ENCODE results near the gene ZNF580. TPM values are rescaled to one million over a fixed set of nuclear protein-coding genes. Genes with fewer than 3 reads are reported as not detected.

ZNF580 gene
- total and polyA plus RNA-seq, 8 donors, result 12.7 to 40.5 (median 18.7) TPM

DNA sequence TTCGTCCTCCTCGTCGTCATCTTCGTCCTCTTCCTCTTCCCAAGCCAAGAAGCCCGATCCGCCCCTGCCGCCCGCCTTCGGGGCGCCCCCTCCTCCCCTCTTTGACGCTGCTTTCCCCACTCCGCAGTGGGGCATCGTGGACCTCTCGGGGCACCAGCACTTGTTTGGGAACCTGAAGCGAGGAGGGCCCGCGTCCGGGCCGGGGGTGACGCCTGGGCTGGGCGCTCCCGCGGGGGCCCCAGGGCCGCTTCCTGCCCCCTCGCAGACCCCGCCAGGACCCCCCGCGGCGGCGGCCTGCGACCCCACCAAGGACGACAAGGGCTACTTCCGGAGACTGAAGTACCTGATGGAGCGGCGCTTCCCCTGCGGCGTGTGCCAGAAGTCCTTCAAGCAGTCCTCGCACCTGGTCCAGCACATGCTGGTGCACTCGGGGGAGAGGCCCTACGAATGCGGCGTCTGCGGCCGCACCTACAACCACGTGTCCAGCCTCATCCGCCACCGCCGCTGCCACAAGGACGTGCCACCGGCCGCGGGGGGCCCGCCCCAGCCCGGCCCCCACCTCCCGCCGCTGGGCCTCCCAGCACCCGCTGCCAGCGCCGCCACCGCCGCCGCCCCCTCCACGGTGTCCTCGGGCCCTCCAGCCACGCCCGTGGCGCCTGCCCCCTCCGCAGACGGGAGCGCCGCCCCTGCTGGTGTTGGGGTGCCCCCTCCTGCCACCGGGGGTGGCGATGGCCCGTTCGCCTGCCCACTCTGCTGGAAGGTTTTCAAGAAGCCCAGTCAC lies 26.7 kb upstream of the ZNF580 start:
- Histone ChIP-seq H3K4me1 (no peaks in the 10 kb centered on the region), H3K27me3 (no peaks in the 10 kb centered on the region), H3K36me3 (peaks cover 0 to 23% (median 0%) of the 10 kb centered on the region in 3 donors), H3K4me3 (no peak overlapping the region), H3K9me3 (no peaks in the 10 kb centered on the region), H3K27ac (no peak overlapping the region)
- 94% methylated on average over 69 to 75 of the region's 75 CpGs for WGBS, 2 donors
- FAIRE-seq, result no peak
- intact Hi-C loops (cut with DNase I), result no loop called here
- TF ChIP-seq, protein P1, sequence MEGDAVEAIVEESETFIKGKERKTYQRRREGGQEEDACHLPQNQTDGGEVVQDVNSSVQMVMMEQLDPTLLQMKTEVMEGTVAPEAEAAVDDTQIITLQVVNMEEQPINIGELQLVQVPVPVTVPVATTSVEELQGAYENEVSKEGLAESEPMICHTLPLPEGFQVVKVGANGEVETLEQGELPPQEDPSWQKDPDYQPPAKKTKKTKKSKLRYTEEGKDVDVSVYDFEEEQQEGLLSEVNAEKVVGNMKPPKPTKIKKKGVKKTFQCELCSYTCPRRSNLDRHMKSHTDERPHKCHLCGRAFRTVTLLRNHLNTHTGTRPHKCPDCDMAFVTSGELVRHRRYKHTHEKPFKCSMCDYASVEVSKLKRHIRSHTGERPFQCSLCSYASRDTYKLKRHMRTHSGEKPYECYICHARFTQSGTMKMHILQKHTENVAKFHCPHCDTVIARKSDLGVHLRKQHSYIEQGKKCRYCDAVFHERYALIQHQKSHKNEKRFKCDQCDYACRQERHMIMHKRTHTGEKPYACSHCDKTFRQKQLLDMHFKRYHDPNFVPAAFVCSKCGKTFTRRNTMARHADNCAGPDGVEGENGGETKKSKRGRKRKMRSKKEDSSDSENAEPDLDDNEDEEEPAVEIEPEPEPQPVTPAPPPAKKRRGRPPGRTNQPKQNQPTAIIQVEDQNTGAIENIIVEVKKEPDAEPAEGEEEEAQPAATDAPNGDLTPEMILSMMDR (IDR thresholded peaks at IDR 0.05), result no peak
- peak in 2 of 6 donors; percentile 34 to 70 for DNase-seq
- no peak for ATAC-seq

DNA sequence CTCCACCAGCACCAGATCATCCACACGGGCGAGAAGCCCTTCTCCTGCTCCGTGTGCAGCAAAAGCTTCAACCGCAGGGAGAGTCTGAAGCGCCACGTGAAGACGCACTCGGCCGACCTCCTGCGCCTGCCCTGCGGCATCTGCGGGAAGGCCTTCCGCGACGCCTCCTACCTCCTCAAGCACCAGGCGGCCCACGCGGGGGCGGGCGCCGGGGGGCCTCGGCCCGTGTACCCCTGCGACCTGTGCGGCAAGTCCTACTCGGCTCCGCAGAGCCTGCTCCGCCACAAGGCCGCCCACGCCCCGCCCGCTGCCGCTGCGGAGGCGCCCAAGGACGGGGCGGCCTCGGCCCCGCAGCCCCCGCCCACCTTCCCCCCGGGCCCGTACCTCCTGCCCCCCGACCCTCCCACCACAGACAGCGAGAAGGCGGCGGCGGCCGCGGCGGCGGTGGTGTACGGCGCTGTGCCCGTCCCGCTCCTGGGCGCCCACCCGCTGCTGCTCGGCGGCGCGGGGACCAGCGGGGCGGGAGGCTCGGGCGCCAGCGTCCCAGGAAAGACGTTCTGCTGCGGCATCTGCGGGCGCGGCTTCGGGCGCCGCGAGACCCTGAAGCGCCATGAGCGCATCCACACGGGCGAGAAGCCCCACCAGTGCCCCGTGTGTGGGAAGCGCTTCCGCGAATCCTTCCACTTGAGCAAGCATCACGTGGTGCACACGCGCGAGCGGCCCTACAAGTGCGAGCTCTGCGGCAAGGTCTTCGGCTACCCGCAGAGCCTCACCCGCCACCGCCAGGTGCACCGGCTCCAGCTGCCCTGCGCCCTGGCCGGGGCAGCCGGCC lies 25.9 kb upstream of the ZNF580 start:
- peaks cover 0 to 23% (median 0%) of the 10 kb centered on the region in 3 donors for H3K36me3 ChIP-seq
- DNase-seq (no peak), FAIRE-seq (no peak), ATAC-seq (no peak)
- no peaks in the 10 kb centered on the region for H3K9me3 ChIP-seq
- H3K27me3 ChIP-seq, result no peaks in the 10 kb centered on the region
- no peak overlapping the region for H3K27ac ChIP-seq
- 96 to 97% methylated on average over 88 to 98 of the region's 98 CpGs for WGBS, 2 donors
- no peak overlapping the region for H3K4me3 ChIP-seq
- no peaks in the 10 kb centered on the region for H3K4me1 ChIP-seq
- TF ChIP-seq, protein P1 (IDR thresholded peaks at IDR 0.05), result no peak
- intact Hi-C loops (cut with DNase I), result no loop called here

DNA sequence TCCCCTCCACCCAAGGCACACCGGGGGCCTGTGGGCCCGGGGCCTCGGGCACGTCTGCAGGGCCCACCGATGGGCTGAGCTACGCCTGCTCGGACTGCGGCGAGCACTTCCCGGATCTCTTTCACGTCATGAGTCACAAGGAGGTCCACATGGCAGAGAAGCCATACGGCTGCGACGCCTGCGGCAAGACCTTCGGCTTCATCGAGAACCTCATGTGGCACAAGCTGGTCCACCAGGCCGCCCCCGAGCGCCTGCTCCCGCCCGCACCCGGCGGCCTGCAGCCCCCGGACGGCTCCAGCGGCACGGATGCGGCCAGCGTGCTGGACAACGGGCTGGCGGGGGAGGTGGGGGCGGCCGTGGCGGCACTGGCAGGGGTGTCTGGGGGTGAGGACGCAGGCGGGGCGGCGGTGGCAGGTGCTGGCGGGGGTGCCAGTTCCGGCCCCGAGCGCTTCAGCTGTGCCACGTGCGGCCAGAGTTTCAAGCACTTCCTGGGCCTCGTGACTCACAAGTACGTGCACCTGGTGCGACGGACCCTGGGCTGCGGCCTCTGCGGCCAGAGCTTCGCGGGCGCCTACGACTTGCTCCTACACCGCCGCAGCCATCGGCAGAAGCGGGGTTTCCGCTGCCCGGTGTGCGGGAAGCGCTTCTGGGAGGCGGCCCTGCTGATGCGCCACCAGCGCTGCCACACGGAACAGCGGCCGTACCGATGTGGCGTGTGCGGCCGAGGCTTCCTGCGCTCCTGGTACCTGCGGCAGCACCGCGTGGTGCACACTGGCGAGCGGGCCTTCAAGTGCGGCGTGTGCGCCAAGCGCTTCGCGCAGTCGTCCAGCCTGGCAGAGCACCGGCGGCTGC lies 25.0 kb upstream of the ZNF580 start:
- Histone ChIP-seq H3K4me3 (no peak overlapping the region), H3K4me1 (no peaks in the 10 kb centered on the region), H3K9me3 (no peaks in the 10 kb centered on the region), H3K36me3 (peaks cover 0 to 23% (median 0%) of the 10 kb centered on the region in 3 donors), H3K27me3 (no peaks in the 10 kb centered on the region), H3K27ac (no peak overlapping the region)
- TF ChIP-seq, protein P1 (IDR thresholded peaks at IDR 0.05), result no peak
- 96 to 97% methylated on average over 87 to 88 of the region's 88 CpGs for WGBS, 2 donors
- DNase-seq (no peak), FAIRE-seq (no peak), ATAC-seq (no peak)
- intact Hi-C loops (cut with DNase I), result no loop called here

DNA sequence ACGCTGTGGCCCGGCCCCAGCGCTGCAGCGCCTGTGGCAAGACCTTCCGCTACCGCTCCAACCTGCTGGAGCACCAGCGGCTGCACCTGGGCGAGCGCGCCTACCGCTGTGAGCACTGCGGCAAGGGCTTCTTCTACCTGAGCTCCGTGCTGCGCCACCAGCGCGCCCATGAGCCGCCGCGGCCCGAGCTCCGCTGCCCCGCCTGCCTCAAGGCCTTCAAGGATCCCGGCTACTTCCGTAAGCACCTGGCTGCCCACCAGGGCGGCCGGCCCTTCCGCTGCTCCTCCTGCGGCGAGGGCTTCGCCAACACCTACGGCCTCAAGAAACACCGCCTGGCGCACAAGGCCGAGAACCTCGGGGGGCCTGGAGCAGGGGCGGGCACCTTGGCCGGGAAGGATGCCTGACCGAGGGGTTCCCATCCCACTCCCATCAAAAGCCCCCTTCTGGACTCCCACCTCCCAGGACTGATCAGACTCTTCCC lies 24.4 kb upstream of the ZNF580 start:
- intact Hi-C loops (cut with DNase I), result no loop called here
- TF ChIP-seq, protein P1 (IDR thresholded peaks at IDR 0.05), result no peak
- H3K27ac ChIP-seq, result no peak overlapping the region
- WGBS, 2 donors, result 97 to 99% methylated on average over 38 of the region's 38 CpGs
- no peaks in the 10 kb centered on the region for H3K4me1 ChIP-seq
- H3K27me3 ChIP-seq, result no peaks in the 10 kb centered on the region
- peaks cover 0 to 23% (median 0%) of the 10 kb centered on the region in 3 donors for H3K36me3 ChIP-seq
- ATAC-seq (no peak), FAIRE-seq (no peak), DNase-seq (no peak)
- H3K9me3 ChIP-seq, result no peaks in the 10 kb centered on the region
- H3K4me3 ChIP-seq, result no peak overlapping the region
